ENCODE data around the gene DSTN. TPM values are rescaled to one million over a fixed set of nuclear protein-coding genes. Genes with fewer than 3 reads are reported as not detected.

DSTN gene
- total RNA-seq, 1 experiment from 2014 or later: 9.5 TPM

GRCh38 chr20:17629025-17629424 is 59.1 kb downstream of the DSTN start:
- Histone ChIP-seq H3K27ac (ENCODE audit: low read length) (no peak overlapping the region), H3K4me2 (ENCODE audit: low read depth, low read length, poor library complexity, severe bottlenecking) (no peak overlapping the region), H3K79me2 (ENCODE audit: low read length) (no peaks in the 10 kb centered on the region), H3K4me3 (ENCODE audit: low read length) (no peak overlapping the region), H3K36me3 (ENCODE audit: insufficient read depth, low read length) (no peaks in the 10 kb centered on the region), H4K20me1 (ENCODE audit: insufficient read depth, low read depth, low read length) (no peaks in the 10 kb centered on the region), H3K9ac (ENCODE audit: low read length) (no peak overlapping the region), H3K27me3 (ENCODE audit: low read length) (no peaks in the 10 kb centered on the region), H3K9me2 (replicated peaks; ENCODE audit: insufficient read depth, low read length) (no peaks in the 10 kb centered on the region), H2AFZ (ENCODE audit: low read length) (no peak overlapping the region), H3K9me3 (ENCODE audit: low read length) (no peaks in the 10 kb centered on the region), H3K4me1 (ENCODE audit: low read length) (no peaks in the 10 kb centered on the region)
- no peak for DNase-seq

DNA sequence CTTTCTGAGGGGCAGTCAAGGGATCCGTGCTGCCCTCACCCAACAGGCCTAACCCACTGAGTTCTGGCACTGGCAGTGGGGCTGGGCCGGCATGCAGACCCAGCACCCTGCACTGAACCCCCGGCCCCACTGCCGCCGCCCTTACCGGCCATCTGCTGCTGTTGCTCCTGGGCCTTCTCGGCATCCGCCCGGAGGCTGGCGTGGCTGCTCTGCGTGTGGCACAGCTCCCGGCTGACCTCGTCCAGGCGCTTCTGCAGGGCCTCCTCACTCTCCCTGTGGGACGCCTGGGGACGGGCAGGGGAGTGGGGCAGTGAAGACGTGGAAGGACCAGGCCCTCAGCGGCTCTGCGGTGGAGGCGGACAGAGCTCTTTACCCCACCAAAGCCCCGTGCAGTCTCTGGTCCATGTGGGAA is 59.8 kb downstream of the DSTN start:
- H2AFZ ChIP-seq (ENCODE audit: low read length): no peak overlapping the region
- H3K4me1 ChIP-seq (ENCODE audit: low read length): no peaks in the 10 kb centered on the region
- H3K27ac ChIP-seq (ENCODE audit: low read length): no peak overlapping the region
- DNase-seq: no peak
- no peaks in the 10 kb centered on the region for H3K79me2 ChIP-seq (ENCODE audit: low read length)
- H3K27me3 ChIP-seq (ENCODE audit: low read length): no peaks in the 10 kb centered on the region
- no peaks in the 10 kb centered on the region for H4K20me1 ChIP-seq (ENCODE audit: insufficient read depth, low read depth, low read length)
- H3K4me3 ChIP-seq (ENCODE audit: low read length): no peak overlapping the region
- no peaks in the 10 kb centered on the region for H3K9me3 ChIP-seq (ENCODE audit: low read length)
- no peaks in the 10 kb centered on the region for H3K9me2 ChIP-seq (replicated peaks; ENCODE audit: insufficient read depth, low read length)
- H3K9ac ChIP-seq (ENCODE audit: low read length): no peak overlapping the region
- H3K4me2 ChIP-seq (ENCODE audit: low read depth, low read length, poor library complexity, severe bottlenecking): no peak overlapping the region
- H3K36me3 ChIP-seq (ENCODE audit: insufficient read depth, low read length): no peaks in the 10 kb centered on the region

DNA sequence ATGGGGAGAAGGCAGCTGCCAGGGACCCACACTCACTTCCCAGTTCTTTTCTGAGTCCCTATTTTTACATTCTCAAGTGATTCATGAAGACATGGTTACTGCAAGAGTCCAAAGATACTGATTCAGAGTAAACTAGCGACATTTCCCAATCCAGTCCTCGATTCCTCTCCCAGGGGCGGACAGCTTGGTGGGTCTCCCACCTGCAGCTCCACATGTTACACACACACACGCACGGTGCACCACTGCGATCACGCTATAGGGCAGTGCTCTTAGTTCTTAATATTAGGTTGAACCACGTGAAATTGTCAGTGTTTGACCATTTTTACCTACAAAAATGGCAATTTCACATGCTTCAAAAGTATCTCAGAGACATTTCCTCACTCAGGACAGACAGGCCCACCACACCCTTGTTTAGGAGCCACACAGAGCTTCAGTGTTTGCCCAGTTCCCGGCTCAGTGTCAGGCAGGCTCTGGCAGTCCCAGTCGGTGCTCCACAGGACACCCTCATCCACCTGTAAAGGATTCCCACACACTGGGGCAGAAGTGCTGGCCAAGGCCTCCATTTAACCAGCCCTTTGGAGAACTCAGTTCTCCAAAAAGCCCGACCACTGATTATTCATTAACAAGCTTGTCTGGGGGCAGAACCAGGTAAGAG is 60.4 kb downstream of the DSTN start:
- Histone ChIP-seq H3K4me2 (ENCODE audit: low read depth, low read length, poor library complexity, severe bottlenecking) (no peak overlapping the region), H4K20me1 (ENCODE audit: insufficient read depth, low read depth, low read length) (no peaks in the 10 kb centered on the region), H3K9ac (ENCODE audit: low read length) (no peak overlapping the region), H3K36me3 (ENCODE audit: insufficient read depth, low read length) (no peaks in the 10 kb centered on the region), H3K4me3 (ENCODE audit: low read length) (no peak overlapping the region), H3K9me2 (replicated peaks; ENCODE audit: insufficient read depth, low read length) (no peaks in the 10 kb centered on the region), H3K79me2 (ENCODE audit: low read length) (no peaks in the 10 kb centered on the region), H3K27me3 (ENCODE audit: low read length) (no peaks in the 10 kb centered on the region), H3K27ac (ENCODE audit: low read length) (no peak overlapping the region), H3K9me3 (ENCODE audit: low read length) (no peaks in the 10 kb centered on the region), H3K4me1 (ENCODE audit: low read length) (no peaks in the 10 kb centered on the region), H2AFZ (ENCODE audit: low read length) (no peak overlapping the region)
- DNase-seq: no peak

GRCh38 chr20:17630806-17631195 is 60.9 kb downstream of the DSTN start:
- no peak overlapping the region for H3K9ac ChIP-seq (ENCODE audit: low read length)
- H3K4me1 ChIP-seq (ENCODE audit: low read length): no peaks in the 10 kb centered on the region
- H3K79me2 ChIP-seq (ENCODE audit: low read length): no peaks in the 10 kb centered on the region
- no peaks in the 10 kb centered on the region for H3K9me2 ChIP-seq (replicated peaks; ENCODE audit: insufficient read depth, low read length)
- no peaks in the 10 kb centered on the region for H3K9me3 ChIP-seq (ENCODE audit: low read length)
- no peaks in the 10 kb centered on the region for H4K20me1 ChIP-seq (ENCODE audit: insufficient read depth, low read depth, low read length)
- no peaks in the 10 kb centered on the region for H3K27me3 ChIP-seq (ENCODE audit: low read length)
- no peak overlapping the region for H3K27ac ChIP-seq (ENCODE audit: low read length)
- H3K4me2 ChIP-seq (ENCODE audit: low read depth, low read length, poor library complexity, severe bottlenecking): no peak overlapping the region
- H2AFZ ChIP-seq (ENCODE audit: low read length): no peak overlapping the region
- no peaks in the 10 kb centered on the region for H3K36me3 ChIP-seq (ENCODE audit: insufficient read depth, low read length)
- DNase-seq: no peak
- no peak overlapping the region for H3K4me3 ChIP-seq (ENCODE audit: low read length)

DNA sequence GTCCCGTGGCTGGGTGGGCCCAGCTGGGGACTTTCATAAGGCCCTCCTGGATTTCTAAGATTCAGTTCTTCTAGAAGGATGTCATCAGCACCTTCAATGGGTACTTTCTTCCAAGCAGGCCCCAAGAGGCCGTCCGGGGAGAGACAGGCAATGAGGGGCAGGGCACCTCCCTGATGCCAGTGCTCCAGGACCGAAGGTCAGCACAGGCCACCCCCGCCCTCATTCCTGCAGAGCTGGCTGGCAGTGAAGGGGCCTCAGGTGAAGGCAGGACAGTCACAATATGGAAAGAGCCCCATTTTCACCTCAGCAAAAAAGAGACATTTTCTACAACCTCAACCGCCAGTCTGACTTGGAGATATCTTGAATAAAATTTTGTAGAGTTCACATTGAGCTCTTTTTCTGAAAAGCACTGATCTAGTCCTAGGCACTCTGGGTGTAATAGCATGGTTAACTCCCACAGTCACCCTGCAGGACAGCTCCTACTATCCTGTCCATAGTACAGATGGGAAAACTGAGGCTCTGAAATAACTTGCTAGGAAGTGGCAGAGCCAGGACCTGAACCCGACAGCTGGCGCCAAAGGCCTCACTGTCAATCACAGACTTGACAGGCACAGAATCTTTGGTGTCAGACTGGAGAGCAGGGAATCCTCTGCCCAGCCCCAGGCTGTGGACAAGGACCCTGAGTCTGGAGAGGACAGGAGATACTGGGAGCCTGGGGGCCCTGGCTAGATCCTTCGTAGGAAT is 61.9 kb downstream of the DSTN start:
- Histone ChIP-seq H3K4me1 (ENCODE audit: low read length) (no peaks in the 10 kb centered on the region), H3K4me2 (ENCODE audit: low read depth, low read length, poor library complexity, severe bottlenecking) (no peak overlapping the region), H3K36me3 (ENCODE audit: insufficient read depth, low read length) (no peaks in the 10 kb centered on the region), H3K27ac (ENCODE audit: low read length) (no peak overlapping the region), H3K79me2 (ENCODE audit: low read length) (no peaks in the 10 kb centered on the region), H3K4me3 (ENCODE audit: low read length) (no peak overlapping the region), H3K9me3 (ENCODE audit: low read length) (no peaks in the 10 kb centered on the region), H3K27me3 (ENCODE audit: low read length) (no peaks in the 10 kb centered on the region), H3K9ac (ENCODE audit: low read length) (no peak overlapping the region), H3K9me2 (replicated peaks; ENCODE audit: insufficient read depth, low read length) (no peaks in the 10 kb centered on the region), H4K20me1 (ENCODE audit: insufficient read depth, low read depth, low read length) (no peaks in the 10 kb centered on the region), H2AFZ (ENCODE audit: low read length) (no peak overlapping the region)
- DNase-seq: no peak

- Histone ChIP-seq H4K20me1 (ENCODE audit: insufficient read depth, low read depth, low read length) (no peaks in the 10 kb centered on the region), H3K27me3 (ENCODE audit: low read length) (no peaks in the 10 kb centered on the region), H3K27ac (ENCODE audit: low read length) (no peak overlapping the region), H3K36me3 (ENCODE audit: insufficient read depth, low read length) (no peaks in the 10 kb centered on the region), H3K4me2 (ENCODE audit: low read depth, low read length, poor library complexity, severe bottlenecking) (no peak overlapping the region), H3K4me1 (ENCODE audit: low read length) (no peaks in the 10 kb centered on the region), H3K9me3 (ENCODE audit: low read length) (no peaks in the 10 kb centered on the region), H3K4me3 (ENCODE audit: low read length) (no peak overlapping the region), H3K9me2 (replicated peaks; ENCODE audit: insufficient read depth, low read length) (no peaks in the 10 kb centered on the region), H2AFZ (ENCODE audit: low read length) (no peak overlapping the region), H3K79me2 (ENCODE audit: low read length) (no peaks in the 10 kb centered on the region), H3K9ac (ENCODE audit: low read length) (no peak overlapping the region)
- no peak for DNase-seq
These were observed 63.5 kb downstream of the DSTN start for GRCh38 chr20:17633221-17633849.

GRCh38 chr20:17633850-17634500 is 64.1 kb downstream of the DSTN start:
- DNase-seq: no peak
- Histone ChIP-seq H3K27me3 (ENCODE audit: low read length) (no peaks in the 10 kb centered on the region), H4K20me1 (ENCODE audit: insufficient read depth, low read depth, low read length) (no peaks in the 10 kb centered on the region), H3K9me3 (ENCODE audit: low read length) (no peaks in the 10 kb centered on the region), H3K9me2 (replicated peaks; ENCODE audit: insufficient read depth, low read length) (no peaks in the 10 kb centered on the region), H3K4me3 (ENCODE audit: low read length) (no peak overlapping the region), H3K36me3 (ENCODE audit: insufficient read depth, low read length) (no peaks in the 10 kb centered on the region), H3K79me2 (ENCODE audit: low read length) (no peaks in the 10 kb centered on the region), H3K9ac (ENCODE audit: low read length) (no peak overlapping the region), H3K27ac (ENCODE audit: low read length) (no peak overlapping the region), H3K4me2 (ENCODE audit: low read depth, low read length, poor library complexity, severe bottlenecking) (no peak overlapping the region), H2AFZ (ENCODE audit: low read length) (no peak overlapping the region), H3K4me1 (ENCODE audit: low read length) (no peaks in the 10 kb centered on the region)

GRCh38 chr20:17634661-17635331 is 64.9 kb downstream of the DSTN start:
- Histone ChIP-seq H3K9me3 (ENCODE audit: low read length) (no peaks in the 10 kb centered on the region), H4K20me1 (ENCODE audit: insufficient read depth, low read depth, low read length) (no peaks in the 10 kb centered on the region), H3K4me2 (ENCODE audit: low read depth, low read length, poor library complexity, severe bottlenecking) (no peak overlapping the region), H3K9me2 (replicated peaks; ENCODE audit: insufficient read depth, low read length) (no peaks in the 10 kb centered on the region), H3K79me2 (ENCODE audit: low read length) (no peaks in the 10 kb centered on the region), H3K4me3 (ENCODE audit: low read length) (no peak overlapping the region), H2AFZ (ENCODE audit: low read length) (no peak overlapping the region), H3K4me1 (ENCODE audit: low read length) (no peaks in the 10 kb centered on the region), H3K36me3 (ENCODE audit: insufficient read depth, low read length) (no peaks in the 10 kb centered on the region), H3K9ac (ENCODE audit: low read length) (no peak overlapping the region), H3K27me3 (ENCODE audit: low read length) (no peaks in the 10 kb centered on the region), H3K27ac (ENCODE audit: low read length) (no peak overlapping the region)
- DNase-seq: no peak

All from Karpas-422 (cell line).